OCI-LY1 (cell line): Measurements from ENCODE around the gene C8A.

Experiments used
- EZH2 ChIP-seq: fragments of 200-600 bp; sonication (generic), shearing (Covaris generic); IDR thresholded peaks from 2 replicates; pipeline ENCODE4 v1.8.0; 2017; ENCODE audit warnings: borderline replicate concordance, mixed run types, mild to moderate bottlenecking, antibody characterized with exemption, low read length, moderate library complexity, mixed read lengths
- TF ChIP-seq, protein P1 (sequence below): fragments of 200-600 bp; sonication (generic), shearing (Covaris generic); IDR thresholded peaks from 2 replicates; pipeline ENCODE4 v1.5.1; 2017; ENCODE audit warnings: mild to moderate bottlenecking, antibody characterized with exemption, low read length, moderate library complexity, mixed read lengths

DNA sequence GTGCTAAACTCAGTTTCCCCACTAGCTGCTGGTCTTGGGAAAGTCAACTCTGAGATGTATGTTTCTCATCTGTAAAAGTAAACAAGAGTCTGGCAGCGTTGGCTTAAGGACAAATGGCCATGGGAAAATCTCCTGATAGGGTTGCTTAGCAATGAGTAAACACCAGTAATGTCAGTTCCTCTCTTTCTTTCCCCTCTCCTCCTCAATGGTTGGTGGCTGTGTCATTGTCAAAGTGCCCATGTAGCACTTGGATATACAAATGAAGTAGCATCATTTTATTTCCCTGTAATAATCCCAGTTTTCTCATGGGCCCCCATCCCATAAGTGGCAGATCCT, 33.2 kb upstream of the C8A start:
- TF ChIP-seq, protein P1, sequence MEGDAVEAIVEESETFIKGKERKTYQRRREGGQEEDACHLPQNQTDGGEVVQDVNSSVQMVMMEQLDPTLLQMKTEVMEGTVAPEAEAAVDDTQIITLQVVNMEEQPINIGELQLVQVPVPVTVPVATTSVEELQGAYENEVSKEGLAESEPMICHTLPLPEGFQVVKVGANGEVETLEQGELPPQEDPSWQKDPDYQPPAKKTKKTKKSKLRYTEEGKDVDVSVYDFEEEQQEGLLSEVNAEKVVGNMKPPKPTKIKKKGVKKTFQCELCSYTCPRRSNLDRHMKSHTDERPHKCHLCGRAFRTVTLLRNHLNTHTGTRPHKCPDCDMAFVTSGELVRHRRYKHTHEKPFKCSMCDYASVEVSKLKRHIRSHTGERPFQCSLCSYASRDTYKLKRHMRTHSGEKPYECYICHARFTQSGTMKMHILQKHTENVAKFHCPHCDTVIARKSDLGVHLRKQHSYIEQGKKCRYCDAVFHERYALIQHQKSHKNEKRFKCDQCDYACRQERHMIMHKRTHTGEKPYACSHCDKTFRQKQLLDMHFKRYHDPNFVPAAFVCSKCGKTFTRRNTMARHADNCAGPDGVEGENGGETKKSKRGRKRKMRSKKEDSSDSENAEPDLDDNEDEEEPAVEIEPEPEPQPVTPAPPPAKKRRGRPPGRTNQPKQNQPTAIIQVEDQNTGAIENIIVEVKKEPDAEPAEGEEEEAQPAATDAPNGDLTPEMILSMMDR = no peak
- no peak for TF ChIP-seq EZH2
